ENCODE results near the gene TMEM132D.

The TMEM132D gene

DNA sequence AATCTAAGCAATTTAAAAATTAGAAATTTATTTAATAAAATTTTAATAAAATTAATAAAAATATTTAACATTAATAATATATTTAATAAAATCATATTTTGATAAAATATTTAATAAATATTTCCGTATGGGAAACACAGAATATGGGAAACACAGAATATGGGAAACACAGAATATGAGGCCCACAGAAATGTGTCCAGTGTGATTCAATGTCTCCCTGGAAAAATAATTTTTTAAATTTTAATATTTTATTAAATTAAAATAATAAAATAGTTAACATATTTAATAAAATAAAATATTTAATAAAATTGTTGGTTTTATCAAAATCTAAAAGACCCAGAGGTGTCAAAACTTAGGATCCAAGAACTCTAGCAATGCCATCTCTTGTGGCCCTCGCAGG lies 186.4 kb downstream of the TMEM132D start:
- POLR2A ChIA-PET, result no interaction called here

DNA sequence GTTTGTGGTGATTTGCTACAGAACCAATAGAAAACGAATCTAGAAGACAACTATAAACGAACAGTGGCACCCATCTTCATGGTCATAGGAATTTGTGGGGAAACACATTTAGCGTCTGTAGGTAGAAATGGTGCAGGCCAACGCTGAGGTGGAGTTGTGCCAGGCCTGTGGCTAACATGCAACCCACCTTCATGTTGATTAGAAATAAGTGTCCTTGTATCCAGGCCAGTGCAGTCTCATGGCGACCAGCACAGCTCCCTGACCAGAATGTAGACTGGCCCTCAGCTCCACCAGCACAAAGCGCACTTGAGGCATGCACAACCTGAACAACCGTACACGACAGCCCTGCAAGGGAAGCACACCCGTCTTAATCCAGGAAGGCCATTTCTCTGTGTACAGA lies 187.0 kb downstream of the TMEM132D start:
- Histone ChIP-seq H3K4me1 (ENCODE audit: control insufficient read depth, insufficient read depth, low read length) (no peaks in the 10 kb centered on the region), H3K36me3 (ENCODE audit: control insufficient read depth in 2 of 2, insufficient read depth in 1 of 2, low read length in 2 of 2) (no peaks in the 10 kb centered on the region), H3K4me3 (ENCODE audit: low read depth, low read length) (no peak overlapping the region), H3K9me3 (ENCODE audit: control insufficient read depth, insufficient read depth, low read depth, low read length) (no peaks in the 10 kb centered on the region), H3K27ac (ENCODE audit: extremely low read depth, low read depth, low read length) (no peak overlapping the region)
- POLR2A ChIA-PET, result no interaction called here
- TF ChIP-seq ZEB2 (tag by site-specific recombination; IDR thresholded peaks at IDR 0.05) (no peak), SCRT1 (tag by site-specific recombination; IDR thresholded peaks at IDR 0.05; ENCODE audit: borderline replicate concordance) (no peak), ZNF558 (tag by site-specific recombination; IDR thresholded peaks at IDR 0.05) (no peak), ZNF324 (tag by site-specific recombination; IDR thresholded peaks at IDR 0.05) (no peak), ZNF501 (tag by site-specific recombination; IDR thresholded peaks at IDR 0.05) (no peak), OVOL3 (tag by site-specific recombination; IDR thresholded peaks at IDR 0.05) (no peak), ZNF350 (tag by site-specific recombination; IDR thresholded peaks at IDR 0.05) (no peak), ZNF416 (tag by site-specific recombination; IDR thresholded peaks at IDR 0.05) (no peak), ZNF549 (tag by site-specific recombination; IDR thresholded peaks at IDR 0.05) (no peak), ZBTB48 (tag by site-specific recombination; IDR thresholded peaks at IDR 0.05) (no peak), RBAK (tag by site-specific recombination; IDR thresholded peaks at IDR 0.05) (no peak), ZNF394 (tag by site-specific recombination; IDR thresholded peaks at IDR 0.05; ENCODE audit: borderline replicate concordance) (no peak)
- TF ChIP-seq, protein P1, sequence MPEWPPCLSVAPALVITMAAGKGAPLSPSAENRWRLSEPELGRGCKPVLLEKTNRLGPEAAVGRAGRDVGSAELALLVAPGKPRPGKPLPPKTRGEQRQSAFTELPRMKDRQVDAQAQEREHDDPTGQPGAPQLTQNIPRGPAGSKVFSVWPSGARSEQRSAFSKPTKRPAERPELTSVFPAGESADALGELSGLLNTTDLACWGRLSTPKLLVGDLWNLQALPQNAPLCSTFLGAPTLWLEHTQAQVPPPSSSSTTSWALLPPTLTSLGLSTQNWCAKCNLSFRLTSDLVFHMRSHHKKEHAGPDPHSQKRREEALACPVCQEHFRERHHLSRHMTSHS (tag by site-specific recombination; IDR thresholded peaks at IDR 0.05), result no peak
- TF ChIP-seq, protein P2, sequence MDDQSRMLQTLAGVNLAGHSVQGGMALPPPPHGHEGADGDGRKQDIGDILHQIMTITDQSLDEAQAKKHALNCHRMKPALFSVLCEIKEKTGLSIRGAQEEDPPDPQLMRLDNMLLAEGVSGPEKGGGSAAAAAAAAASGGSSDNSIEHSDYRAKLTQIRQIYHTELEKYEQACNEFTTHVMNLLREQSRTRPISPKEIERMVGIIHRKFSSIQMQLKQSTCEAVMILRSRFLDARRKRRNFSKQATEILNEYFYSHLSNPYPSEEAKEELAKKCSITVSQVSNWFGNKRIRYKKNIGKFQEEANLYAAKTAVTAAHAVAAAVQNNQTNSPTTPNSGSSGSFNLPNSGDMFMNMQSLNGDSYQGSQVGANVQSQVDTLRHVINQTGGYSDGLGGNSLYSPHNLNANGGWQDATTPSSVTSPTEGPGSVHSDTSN (CRISPR knock-in tag; IDR thresholded peaks at IDR 0.05), result no peak
- TF ChIP-seq, protein P3, sequence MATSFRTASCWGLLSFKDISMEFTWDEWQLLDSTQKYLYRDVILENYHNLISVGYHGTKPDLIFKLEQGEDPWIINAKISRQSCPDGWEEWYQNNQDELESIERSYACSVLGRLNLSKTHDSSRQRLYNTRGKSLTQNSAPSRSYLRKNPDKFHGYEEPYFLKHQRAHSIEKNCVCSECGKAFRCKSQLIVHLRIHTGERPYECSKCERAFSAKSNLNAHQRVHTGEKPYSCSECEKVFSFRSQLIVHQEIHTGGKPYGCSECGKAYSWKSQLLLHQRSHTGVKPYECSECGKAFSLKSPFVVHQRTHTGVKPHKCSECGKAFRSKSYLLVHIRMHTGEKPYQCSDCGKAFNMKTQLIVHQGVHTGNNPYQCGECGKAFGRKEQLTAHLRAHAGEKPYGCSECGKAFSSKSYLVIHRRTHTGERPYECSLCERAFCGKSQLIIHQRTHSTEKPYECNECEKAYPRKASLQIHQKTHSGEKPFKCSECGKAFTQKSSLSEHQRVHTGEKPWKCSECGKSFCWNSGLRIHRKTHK (tag by site-specific recombination; IDR thresholded peaks at IDR 0.05), result no peak
- TF ChIP-seq, protein P4, sequence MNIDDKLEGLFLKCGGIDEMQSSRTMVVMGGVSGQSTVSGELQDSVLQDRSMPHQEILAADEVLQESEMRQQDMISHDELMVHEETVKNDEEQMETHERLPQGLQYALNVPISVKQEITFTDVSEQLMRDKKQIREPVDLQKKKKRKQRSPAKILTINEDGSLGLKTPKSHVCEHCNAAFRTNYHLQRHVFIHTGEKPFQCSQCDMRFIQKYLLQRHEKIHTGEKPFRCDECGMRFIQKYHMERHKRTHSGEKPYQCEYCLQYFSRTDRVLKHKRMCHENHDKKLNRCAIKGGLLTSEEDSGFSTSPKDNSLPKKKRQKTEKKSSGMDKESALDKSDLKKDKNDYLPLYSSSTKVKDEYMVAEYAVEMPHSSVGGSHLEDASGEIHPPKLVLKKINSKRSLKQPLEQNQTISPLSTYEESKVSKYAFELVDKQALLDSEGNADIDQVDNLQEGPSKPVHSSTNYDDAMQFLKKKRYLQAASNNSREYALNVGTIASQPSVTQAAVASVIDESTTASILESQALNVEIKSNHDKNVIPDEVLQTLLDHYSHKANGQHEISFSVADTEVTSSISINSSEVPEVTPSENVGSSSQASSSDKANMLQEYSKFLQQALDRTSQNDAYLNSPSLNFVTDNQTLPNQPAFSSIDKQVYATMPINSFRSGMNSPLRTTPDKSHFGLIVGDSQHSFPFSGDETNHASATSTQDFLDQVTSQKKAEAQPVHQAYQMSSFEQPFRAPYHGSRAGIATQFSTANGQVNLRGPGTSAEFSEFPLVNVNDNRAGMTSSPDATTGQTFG (tag by site-specific recombination; IDR thresholded peaks at IDR 0.05; ENCODE audit: borderline replicate concordance), result no peak
- TF ChIP-seq, protein P5, sequence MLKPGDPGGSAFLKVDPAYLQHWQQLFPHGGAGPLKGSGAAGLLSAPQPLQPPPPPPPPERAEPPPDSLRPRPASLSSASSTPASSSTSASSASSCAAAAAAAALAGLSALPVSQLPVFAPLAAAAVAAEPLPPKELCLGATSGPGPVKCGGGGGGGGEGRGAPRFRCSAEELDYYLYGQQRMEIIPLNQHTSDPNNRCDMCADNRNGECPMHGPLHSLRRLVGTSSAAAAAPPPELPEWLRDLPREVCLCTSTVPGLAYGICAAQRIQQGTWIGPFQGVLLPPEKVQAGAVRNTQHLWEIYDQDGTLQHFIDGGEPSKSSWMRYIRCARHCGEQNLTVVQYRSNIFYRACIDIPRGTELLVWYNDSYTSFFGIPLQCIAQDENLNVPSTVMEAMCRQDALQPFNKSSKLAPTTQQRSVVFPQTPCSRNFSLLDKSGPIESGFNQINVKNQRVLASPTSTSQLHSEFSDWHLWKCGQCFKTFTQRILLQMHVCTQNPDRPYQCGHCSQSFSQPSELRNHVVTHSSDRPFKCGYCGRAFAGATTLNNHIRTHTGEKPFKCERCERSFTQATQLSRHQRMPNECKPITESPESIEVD (tag by site-specific recombination; IDR thresholded peaks at IDR 0.05), result no peak
- TF ChIP-seq, protein P6, sequence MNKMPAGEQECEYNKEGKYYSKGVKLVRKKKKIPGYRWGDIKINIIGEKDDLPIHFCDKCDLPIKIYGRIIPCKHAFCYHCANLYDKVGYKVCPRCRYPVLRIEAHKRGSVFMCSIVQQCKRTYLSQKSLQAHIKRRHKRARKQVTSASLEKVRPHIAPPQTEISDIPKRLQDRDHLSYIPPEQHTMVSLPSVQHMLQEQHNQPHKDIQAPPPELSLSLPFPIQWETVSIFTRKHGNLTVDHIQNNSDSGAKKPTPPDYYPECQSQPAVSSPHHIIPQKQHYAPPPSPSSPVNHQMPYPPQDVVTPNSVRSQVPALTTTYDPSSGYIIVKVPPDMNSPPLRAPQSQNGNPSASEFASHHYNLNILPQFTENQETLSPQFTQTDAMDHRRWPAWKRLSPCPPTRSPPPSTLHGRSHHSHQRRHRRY (tag by site-specific recombination; IDR thresholded peaks at IDR 0.05), result no peak
- TF ChIP-seq, protein P7, sequence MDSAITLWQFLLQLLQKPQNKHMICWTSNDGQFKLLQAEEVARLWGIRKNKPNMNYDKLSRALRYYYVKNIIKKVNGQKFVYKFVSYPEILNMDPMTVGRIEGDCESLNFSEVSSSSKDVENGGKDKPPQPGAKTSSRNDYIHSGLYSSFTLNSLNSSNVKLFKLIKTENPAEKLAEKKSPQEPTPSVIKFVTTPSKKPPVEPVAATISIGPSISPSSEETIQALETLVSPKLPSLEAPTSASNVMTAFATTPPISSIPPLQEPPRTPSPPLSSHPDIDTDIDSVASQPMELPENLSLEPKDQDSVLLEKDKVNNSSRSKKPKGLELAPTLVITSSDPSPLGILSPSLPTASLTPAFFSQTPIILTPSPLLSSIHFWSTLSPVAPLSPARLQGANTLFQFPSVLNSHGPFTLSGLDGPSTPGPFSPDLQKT (IDR thresholded peaks at IDR 0.05; ENCODE audit: borderline replicate concordance, low read depth, low read length), result no peak
- CTCF ChIA-PET, result no interaction called here

More for the DNA sequence above, 186.4 kb downstream of the TMEM132D start:
- no peaks in the 10 kb centered on the region for H3K4me1 ChIP-seq (ENCODE audit: control insufficient read depth, insufficient read depth, low read length)
- CTCF ChIA-PET, result interaction anchor here (0.6 kb wide), 1 partner anchor 125 kb away, joined by 3 read pairs; no protein-coding TSS in a partner anchor
- H3K4me3 ChIP-seq (ENCODE audit: low read depth, low read length), result no peak overlapping the region
- TF ChIP-seq EGR2 (tag by site-specific recombination; IDR thresholded peaks at IDR 0.05; ENCODE audit: low read depth) (no peak), ZBTB7A (tag by site-specific recombination; IDR thresholded peaks at IDR 0.05; ENCODE audit: low read depth) (no peak), ZBTB8A (tag by site-specific recombination; IDR thresholded peaks at IDR 0.05) (no peak), ZNF48 (tag by site-specific recombination; IDR thresholded peaks at IDR 0.05) (no peak)
- H3K27ac ChIP-seq (ENCODE audit: extremely low read depth, low read depth, low read length), result no peak overlapping the region
- no peaks in the 10 kb centered on the region for H3K9me3 ChIP-seq (ENCODE audit: control insufficient read depth, insufficient read depth, low read depth, low read length)
- H3K36me3 ChIP-seq (ENCODE audit: control insufficient read depth in 2 of 2, insufficient read depth in 1 of 2, low read length in 2 of 2), result no peaks in the 10 kb centered on the region

Data from HEK293 (cell line).